Measurements from ENCODE around the gene USP16. TPM values are rescaled to one million over a fixed set of nuclear protein-coding genes. Genes with fewer than 3 reads are reported as not detected.

The USP16 gene
- total RNA-seq, 1 experiment from 2014 or later: 30.6 TPM

- H3K56ac ChIP-seq (ENCODE audit: insufficient read length, low read depth, low read length): no peak overlapping the region
- no peaks in the 10 kb centered on the region for H4K20me1 ChIP-seq (ENCODE audit: control insufficient read depth, insufficient read depth, insufficient read length)
- H3K4me3 Mint-ChIP-seq: peak overlapping the region; percentile 82 to 84
- no peak for TF ChIP-seq CTCF (conservative IDR thresholded peaks at IDR 0.05)
- peak overlapping the region; percentile 88 to 99 (median 97) for H3K27ac Mint-ChIP-seq
- no peaks in the 10 kb centered on the region for H3K79me1 ChIP-seq (ENCODE audit: insufficient read depth, low read depth, low read length, poor library complexity, severe bottlenecking)
- no peak overlapping the region for H3T11ph ChIP-seq (ENCODE audit: low read length)
- no CpG with 5 or more reads among the region's 41 CpGs for WGBS (ENCODE audit: extremely low coverage, insufficient read length, low lambda C conversion rate)
- H2BK120ac ChIP-seq (ENCODE audit: low read depth, low read length, poor library complexity, severe bottlenecking): no peak overlapping the region
- peak overlapping the region; percentile 80 for H3K9ac ChIP-seq (ENCODE audit: extremely low read depth, insufficient read length, low read length)
- H3K27me3 ChIP-seq (ENCODE audit: insufficient read depth, low read length): no peaks in the 10 kb centered on the region
- no peak overlapping the region for H2AK5ac ChIP-seq (ENCODE audit: insufficient read length, low read length)
- no peak overlapping the region for H3K23ac ChIP-seq (ENCODE audit: insufficient read length, low read depth, low read length)
- H2BK15ac ChIP-seq (ENCODE audit: low read depth, low read length): no peak overlapping the region
- no peak overlapping the region for H2BK5ac ChIP-seq (ENCODE audit: insufficient read length, low read length)
- H3K9me3 Mint-ChIP-seq: no peaks in the 10 kb centered on the region
- no peaks in the 10 kb centered on the region for H3K79me2 ChIP-seq (ENCODE audit: insufficient read depth, low read length)
- no peaks in the 10 kb centered on the region for H3K9me3 ChIP-seq (ENCODE audit: control insufficient read depth, low read depth, low read length)
- H2AFZ ChIP-seq (ENCODE audit: low read length): peak overlapping the region; percentile 84
- H3K4me1 Mint-ChIP-seq: no peaks in the 10 kb centered on the region
- no peak overlapping the region for H4K5ac ChIP-seq (ENCODE audit: insufficient read length, low read depth, low read length)
- H3K14ac ChIP-seq (ENCODE audit: insufficient read depth, low read length): peak overlapping the region; percentile 79
- peak overlapping the region; percentile 92 for H3K4me2 ChIP-seq (ENCODE audit: insufficient read depth, insufficient read length, low read length)
- no peak overlapping the region for H4K91ac ChIP-seq (ENCODE audit: insufficient read length, low read depth, low read length)
- peaks cover 6% of the 10 kb centered on the region for H3K27me3 Mint-ChIP-seq (ENCODE audit: low read depth)
- DNase-seq: peak; percentile 96
- no peaks in the 10 kb centered on the region for H3K4me1 ChIP-seq (ENCODE audit: insufficient read depth, low read length)
- no peak overlapping the region for H2BK12ac ChIP-seq (ENCODE audit: insufficient read length, low read depth, low read length)
- peak overlapping the region; percentile 70 for H3K18ac ChIP-seq (ENCODE audit: insufficient read length, low read depth, low read length)
- no peak overlapping the region for H4K8ac ChIP-seq (replicated peaks; ENCODE audit: insufficient read length, low read depth, low read length)
- peak overlapping the region; percentile 69 for H3K27ac ChIP-seq (ENCODE audit: insufficient read length, low read depth, low read length)
- H3K4ac ChIP-seq (ENCODE audit: low read depth, low read length): no peak overlapping the region
- peaks cover 3% of the 10 kb centered on the region for H3K23me2 ChIP-seq (ENCODE audit: insufficient read length, low read depth, low read length, poor library complexity, severe bottlenecking)
- no peaks in the 10 kb centered on the region for H3K36me3 Mint-ChIP-seq (ENCODE audit: insufficient read depth in 1 of 3, low read depth in 3 of 3)
- H2BK20ac ChIP-seq (ENCODE audit: low read depth, low read length, poor library complexity, severe bottlenecking): no peak overlapping the region
Measured at GRCh38 chr21:29002442-29003144, 21.9 kb upstream of the USP16 start.
